ENCODE results near the gene TNIP1.
A peak's percentile ranks its signal among the peaks of the same experiment; 100 is the strongest.

- TF ChIP-seq CTCF (IDR thresholded peaks at IDR 0.05; ENCODE audit: borderline replicate concordance, extremely low read depth, low read length, poor library complexity, severe bottlenecking) = peak; percentile 91
- TF ChIP-seq EZH2 (IDR thresholded peaks at IDR 0.05; ENCODE audit: borderline replicate concordance, low read depth, low read length, severe bottlenecking) = no peak
Observed at GRCh38 chr5:151115272-151115905, 34.6 kb upstream of the TNIP1 start.

Data from DND-41 (cell line).